GM19452 (cell line): ENCODE data around the gene GPATCH1.
"Not testable (repeated sequence)": the region's sequence is repeated elsewhere in the genome, so short reads cannot be mapped to it uniquely, and the experiment has no call there.

Source experiments
- ATAC-seq: cut with Tn5 transposase; IDR thresholded peaks from one replicate; pipeline ENCODE4 v1.9.1; 2021; ENCODE audit not compliant: unreplicated experiment

Gene GPATCH1

DNA sequence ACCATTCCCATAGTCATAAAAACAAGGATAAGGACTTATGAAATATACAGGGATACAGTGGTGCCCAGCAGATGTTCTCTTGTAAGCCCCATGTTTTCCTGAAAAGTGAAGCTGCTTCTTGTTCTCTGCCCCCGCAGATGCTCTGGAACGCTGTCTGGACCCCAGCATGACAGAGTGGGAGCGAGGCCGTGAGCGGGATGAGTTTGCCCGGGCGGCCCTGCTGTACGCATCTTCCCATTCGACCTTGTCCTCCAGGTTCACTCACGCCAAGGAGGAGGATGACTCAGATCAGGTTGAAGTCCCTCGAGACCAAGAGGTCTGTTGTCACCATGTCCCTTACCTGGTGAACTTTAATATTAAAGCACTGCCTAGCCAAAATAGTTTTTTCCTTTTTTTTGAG lies 30.6 kb downstream of the GPATCH1 start:
- ATAC-seq = no peak

DNA sequence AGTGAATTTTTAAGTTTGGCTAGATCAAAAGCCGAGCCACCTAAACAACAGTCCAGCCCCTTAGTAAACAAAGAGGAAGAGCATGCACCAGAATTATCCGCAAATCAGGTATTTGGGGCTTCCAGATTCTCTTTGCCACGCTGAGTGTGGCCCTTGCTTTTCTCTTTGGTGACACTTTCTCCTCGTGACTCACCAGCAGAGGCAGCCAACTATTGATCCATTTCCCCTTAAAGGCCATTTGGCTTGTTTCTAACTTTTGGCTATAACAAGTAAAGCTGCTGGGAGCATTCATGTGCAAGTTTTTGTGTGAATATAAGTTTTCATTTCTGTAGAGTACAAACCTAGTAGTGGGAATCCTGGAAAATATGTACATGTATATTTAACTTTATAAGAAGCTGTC lies 33.3 kb downstream of the GPATCH1 start:
- ATAC-seq = no peak

GRCh38 chr19:33117501-33117900 lies 36.5 kb downstream of the GPATCH1 start:
- no peak for ATAC-seq

GRCh38 chr19:33118643-33119042 lies 37.7 kb downstream of the GPATCH1 start:
- no peak for ATAC-seq

DNA sequence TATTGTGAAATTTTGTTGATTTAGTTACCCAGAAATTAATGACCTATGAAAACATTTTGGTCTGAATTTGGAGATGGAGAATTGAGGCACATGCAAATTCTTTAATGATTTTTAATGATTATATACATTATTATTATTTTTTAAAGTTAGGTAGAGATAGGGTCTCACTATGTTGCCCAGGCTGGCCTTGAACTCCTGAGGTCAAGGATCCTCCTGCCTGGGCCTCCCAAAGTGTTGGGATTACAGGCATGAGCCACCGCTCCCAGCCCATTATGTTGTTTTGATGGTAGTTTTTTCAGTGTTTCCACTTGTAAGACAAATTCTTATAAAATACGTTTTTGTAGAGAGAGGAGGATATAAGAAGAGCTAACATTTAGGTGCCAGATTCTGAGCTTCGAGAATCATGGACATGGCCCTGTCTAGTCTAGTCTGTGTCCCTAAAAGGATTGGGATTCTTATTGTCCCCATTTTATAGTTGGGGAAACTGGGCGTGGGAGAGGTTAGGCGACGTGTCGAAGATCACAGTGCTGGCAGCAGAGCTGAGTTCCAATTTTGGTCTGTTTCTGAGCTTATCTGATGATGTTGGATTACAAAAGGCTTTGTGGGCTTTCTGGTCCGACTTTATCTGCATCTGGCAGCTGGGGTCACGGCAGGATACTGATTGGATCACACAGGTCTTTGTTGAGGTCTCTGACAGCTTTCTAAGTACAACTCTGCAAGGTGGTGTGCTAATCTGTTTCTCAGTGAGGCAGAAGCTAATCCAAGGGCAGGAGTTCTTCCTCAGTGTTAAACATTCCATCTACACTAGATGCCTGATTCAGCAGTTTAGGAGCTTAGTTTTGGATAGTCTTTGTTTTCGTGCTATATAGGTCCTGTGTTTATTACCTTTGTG lies 43.5 kb downstream of the GPATCH1 start:
- ATAC-seq = no peak

DNA sequence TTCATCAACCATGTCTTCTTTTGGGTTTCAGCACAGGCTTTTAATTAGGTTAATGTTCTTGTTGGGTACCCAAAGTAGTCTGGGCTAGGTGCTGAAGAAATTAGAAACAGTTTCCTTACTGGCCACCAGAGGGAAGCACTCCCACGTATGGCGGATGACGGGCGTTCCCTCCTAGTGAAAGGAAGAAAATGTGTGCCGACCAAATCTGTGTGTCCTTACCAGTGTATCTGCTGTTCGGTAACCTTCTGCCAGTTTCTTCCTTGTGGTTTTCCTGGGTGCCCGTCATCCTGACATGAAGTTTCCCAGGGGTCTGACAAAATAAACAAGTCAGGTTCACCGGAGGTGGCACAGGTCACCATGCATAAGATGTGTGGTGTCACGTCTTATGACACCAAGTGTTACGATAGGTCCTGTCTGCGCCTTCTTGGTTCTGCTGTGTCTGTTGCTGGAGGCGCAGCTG lies 45.0 kb downstream of the GPATCH1 start:
- no peak for ATAC-seq

DNA sequence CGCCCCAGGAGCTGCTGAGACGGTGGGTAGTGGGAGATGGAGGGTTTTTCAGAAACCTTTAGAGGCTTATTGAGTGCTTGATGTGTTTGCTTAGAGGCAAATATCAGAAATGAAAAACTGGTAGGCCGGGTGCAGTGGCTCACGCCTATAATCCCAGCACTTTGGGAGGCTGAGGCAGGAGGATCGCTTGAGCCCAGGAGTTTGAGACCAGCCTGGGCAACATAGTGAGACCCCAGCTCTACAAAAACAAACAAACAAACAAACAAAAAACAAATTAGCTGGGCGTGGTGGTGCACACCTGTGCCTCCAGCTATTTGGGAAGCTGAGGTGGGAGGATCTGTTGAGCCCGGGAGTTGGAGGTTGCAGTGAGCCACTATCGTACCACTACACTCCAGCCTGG lies 45.7 kb downstream of the GPATCH1 start:
- not testable (repeated sequence) for ATAC-seq

- ATAC-seq = no peak
Observed at GRCh38 chr19:33129901-33130300, 48.9 kb downstream of the GPATCH1 start.

GRCh38 chr19:33130433-33130832 lies 49.5 kb downstream of the GPATCH1 start:
- no peak for ATAC-seq

- no peak for ATAC-seq
Observed at GRCh38 chr19:33132021-33132420, 51.0 kb downstream of the GPATCH1 start, which contains the start of gene WDR88. Gene WDR88 (plus strand): TSS chr19:33132114. CDS start chr19:33132170, 56 bp downstream.

DNA sequence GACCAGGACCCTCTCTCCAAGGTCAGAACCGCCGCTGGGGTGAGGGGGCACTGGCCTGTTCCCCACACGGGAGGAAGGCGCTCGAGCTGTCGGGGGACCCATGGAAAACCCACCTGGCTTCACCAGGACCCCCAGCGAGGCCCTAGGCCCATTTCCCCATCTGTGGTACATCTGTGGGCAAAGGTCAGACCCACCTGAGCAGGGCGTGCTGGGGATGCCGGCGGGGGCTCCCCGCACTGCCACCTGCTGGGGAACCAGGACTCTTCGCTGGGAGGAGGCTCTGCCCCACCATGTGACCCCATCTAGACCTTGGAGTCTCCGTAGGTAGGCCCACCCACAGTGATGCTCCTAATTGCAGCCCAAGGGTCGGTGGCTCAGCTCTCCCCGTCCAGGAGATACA lies 51.4 kb downstream of the GPATCH1 start:
- ATAC-seq = no peak

GRCh38 chr19:33133438-33134031 lies 52.6 kb downstream of the GPATCH1 start:
- no peak for ATAC-seq

GRCh38 chr19:33134571-33135041 lies 53.6 kb downstream of the GPATCH1 start:
- ATAC-seq = no peak

GRCh38 chr19:33139165-33139564 lies 58.2 kb downstream of the GPATCH1 start:
- ATAC-seq = no peak

- peak; percentile 74 for ATAC-seq
Observed at GRCh38 chr19:33143897-33144405, 63.0 kb downstream of the GPATCH1 start.

DNA sequence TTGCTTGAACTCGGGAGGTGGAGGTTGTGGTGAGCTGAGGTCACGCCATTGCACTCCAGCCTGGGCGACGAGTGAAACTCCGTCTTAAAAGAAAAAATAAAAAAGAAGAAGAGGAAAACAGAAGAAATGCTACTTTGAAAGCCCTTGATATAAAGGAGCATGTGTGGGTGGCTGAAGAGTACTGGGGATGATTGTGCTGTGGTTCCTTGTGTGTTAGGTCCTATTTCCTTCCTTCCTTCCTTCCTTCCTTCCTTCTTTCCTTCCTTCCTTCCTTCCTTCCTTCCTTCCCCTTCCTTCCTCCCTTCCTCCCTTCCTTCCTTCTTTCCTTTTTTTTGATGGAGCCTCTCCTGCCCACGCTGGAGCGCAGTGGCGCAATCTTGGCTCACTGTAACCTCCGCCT lies 65.2 kb downstream of the GPATCH1 start:
- no peak for ATAC-seq

GRCh38 chr19:33147538-33147937 lies 66.6 kb downstream of the GPATCH1 start:
- ATAC-seq = no peak

DNA sequence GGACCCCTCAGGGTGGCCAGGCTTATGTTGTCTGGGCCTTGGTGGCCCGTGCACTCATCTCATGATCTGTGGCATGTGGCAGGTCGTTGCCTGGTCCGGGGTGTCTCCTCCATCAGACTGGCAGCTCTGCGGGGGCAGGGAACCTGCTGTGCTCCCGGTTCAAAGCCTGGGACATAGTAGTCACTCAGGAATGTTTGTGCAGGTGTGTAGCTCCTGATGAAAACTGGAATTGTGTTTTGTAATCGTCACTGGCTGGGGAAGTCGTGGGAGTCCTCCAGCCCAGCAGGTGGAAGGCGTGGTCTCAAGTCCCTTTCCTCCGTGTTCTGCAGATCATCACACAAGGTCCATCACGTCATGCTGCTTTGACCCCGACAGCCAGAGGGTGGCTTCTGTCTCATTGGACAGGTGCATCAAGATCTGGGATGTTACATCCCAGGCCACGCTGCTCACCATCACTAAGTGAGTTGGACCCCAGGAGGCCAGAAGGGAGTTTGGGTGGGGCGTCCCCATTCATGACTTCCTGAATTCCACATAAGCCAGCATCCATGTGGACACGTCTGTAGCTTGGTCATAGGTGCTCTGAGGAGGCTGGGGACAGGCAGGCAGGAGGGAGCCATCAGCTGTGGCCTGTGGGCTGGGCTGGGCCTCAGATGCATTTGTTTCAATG lies 70.0 kb downstream of the GPATCH1 start:
- ATAC-seq = no peak

DNA sequence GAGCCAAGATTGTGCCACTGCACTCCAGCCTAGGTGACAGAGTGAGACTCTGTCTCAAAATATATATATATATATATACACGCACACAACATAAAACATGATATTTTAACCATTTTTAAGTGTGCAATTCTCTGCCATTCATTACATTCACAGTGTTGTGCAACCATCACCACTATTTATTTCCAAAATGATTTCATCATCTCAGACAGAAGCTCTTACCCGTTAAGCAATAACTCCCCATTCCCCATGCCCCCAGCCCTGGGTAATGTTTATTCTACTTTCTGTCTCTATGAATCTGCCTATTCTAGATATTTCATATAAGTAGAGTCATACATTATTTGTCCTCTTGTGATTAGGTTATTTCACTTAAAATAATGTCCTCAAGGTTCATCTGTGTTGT lies 71.2 kb downstream of the GPATCH1 start:
- no peak for ATAC-seq

DNA sequence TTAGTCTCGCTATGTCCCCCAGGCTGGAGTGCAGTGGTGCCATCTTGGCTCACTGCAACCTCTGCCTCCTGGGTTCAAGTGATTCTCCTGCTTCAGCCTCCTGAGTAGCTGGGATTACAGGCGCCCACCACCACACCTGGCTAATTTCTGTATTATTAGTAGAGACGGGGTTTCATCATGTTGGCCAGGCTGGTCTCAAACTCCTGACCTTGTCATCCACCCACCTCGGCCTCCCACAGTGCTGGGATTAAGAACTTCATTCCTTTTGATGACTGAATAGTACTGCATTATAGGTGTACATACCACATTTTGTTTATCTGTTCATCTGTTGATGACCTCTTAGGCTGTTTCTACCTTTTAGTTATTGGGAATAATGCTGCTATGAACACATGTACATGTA lies 71.6 kb downstream of the GPATCH1 start:
- ATAC-seq = not testable (repeated sequence)

- not testable (repeated sequence) for ATAC-seq
Observed at GRCh38 chr19:33154313-33154712, 73.3 kb downstream of the GPATCH1 start.
